B cell (primary cell): ENCODE data around the gene IL5RA. TPM values are rescaled to one million over a fixed set of nuclear protein-coding genes. Genes with fewer than 3 reads are reported as not detected.

ENCODE experiments used
- ATAC-seq: fragments of 200-7000 bp; cut with Tn5 transposase; one replicate; pipeline ENCODE4 v1.10.0; 2021; ENCODE audit warnings: low read depth, mild to moderate bottlenecking, moderate number of reproducible peaks, moderate library complexity
- CTCF ChIA-PET: fragments of 350-600 bp; sonication (Branson Sonifier 250); formaldehyde crosslinking; loops from one replicate; lab custom pipeline; 2021; ENCODE audit warnings: antibody characterized with exemption, inconsistent platforms; lab: Charles Lee
- POLR2A ChIA-PET: fragments of 350-600 bp; sonication (Branson Sonifier 250); formaldehyde crosslinking; loops from one replicate; lab custom pipeline; 2021; ENCODE audit warnings: antibody characterized with exemption; lab: Charles Lee
- DNase-seq: peaks from one replicate; pipeline ENCODE4 v3.0.0; 2013
- H2AFZ ChIP-seq: 2 replicates; pipeline ENCODE4 v1.6.1; 2012; ENCODE audit warnings: mild to moderate bottlenecking, low read depth, low read length; ENCODE audit not compliant: insufficient read depth, poor library complexity, severe bottlenecking
- H3K27ac ChIP-seq, 2 donors: 1 replicate in 1 of 2; 2 replicates in 1 of 2; pipeline ENCODE4 v1.5.1; 2012 to 2013; ENCODE audit warnings: low read length in 2 of 2, mild to moderate bottlenecking in 2 of 2, moderate library complexity in 1 of 2
- H3K27me3 ChIP-seq, 4 experiments: fragments of 200-600 bp in 1 of 4; sonication (generic) in 1 of 4; replicated peaks in 1 of 4; 1 replicate in 2 of 4; 2 replicates in 2 of 4; pipeline versions ENCODE4 v1.6.1 to v1.7.0; 2013 to 2016; ENCODE audit warnings: low read length in 3 of 4, mild to moderate bottlenecking in 2 of 4, mixed read lengths in 1 of 4, moderate library complexity in 1 of 4; ENCODE audit not compliant: insufficient read depth in 4 of 4, control insufficient read depth in 3 of 4; ENCODE audit errors: control extremely low read depth in 1 of 4
- H3K36me3 ChIP-seq, 2 experiments: replicated peaks in 1 of 2; 1 replicate in 1 of 2; 2 replicates in 1 of 2; pipeline versions ENCODE4 v1.6.1 to v1.7.1; 2013; ENCODE audit warnings: low read length in 1 of 2; ENCODE audit not compliant: insufficient read depth in 2 of 2, control insufficient read depth in 1 of 2; ENCODE audit errors: control extremely low read depth in 1 of 2, extremely low read depth in 1 of 2
- H3K4me1 ChIP-seq, 2 donors: fragments of 200-600 bp in 1 of 2; sonication (generic) in 1 of 2; 1 replicate in 1 of 2; 2 replicates in 1 of 2; pipeline versions ENCODE4 v1.5.1 to v1.6.1; 2013 to 2017; ENCODE audit warnings: low read length in 2 of 2; ENCODE audit not compliant: control insufficient read depth in 2 of 2, insufficient read depth in 2 of 2
- H3K4me2 ChIP-seq: replicated peaks from 2 replicates; pipeline ENCODE3; 2012; ENCODE audit warnings: mild to moderate bottlenecking, low read depth, low read length; ENCODE audit not compliant: poor library complexity, severe bottlenecking
- H3K4me3 ChIP-seq, 5 experiments: fragments of 200-600 bp in 1 of 5; sonication (generic) in 1 of 5; 1 replicate in 3 of 5; 2 replicates in 2 of 5; pipeline versions ENCODE4 v1.5.1 to v1.7.0; 2011 to 2016; ENCODE audit warnings: low read length in 4 of 5, mild to moderate bottlenecking in 4 of 5, low read depth in 2 of 5, control low read depth in 1 of 5, moderate library complexity in 1 of 5; ENCODE audit not compliant: insufficient read depth in 1 of 5; ENCODE audit errors: control extremely low read depth in 1 of 5, extremely low read depth in 1 of 5
- H3K79me2 ChIP-seq: fragments of 200-600 bp; sonication (generic); one replicate; pipeline ENCODE4 v1.6.0; 2016; ENCODE audit warnings: low read length; ENCODE audit not compliant: control insufficient read depth, insufficient read depth
- H3K9ac ChIP-seq: fragments of 200-600 bp; sonication (generic); 2 replicates; pipeline ENCODE4 v1.6.1; 2017; ENCODE audit warnings: mild to moderate bottlenecking, low read length, moderate library complexity
- H3K9me3 ChIP-seq, 3 donors: one replicate each; pipeline versions ENCODE4 v1.6.1 to v1.7.1; 2013; ENCODE audit warnings: low read length in 2 of 3; ENCODE audit not compliant: control insufficient read depth in 2 of 3, insufficient read depth in 1 of 3; ENCODE audit errors: control extremely low read depth in 1 of 3
- H4K20me1 ChIP-seq: 2 replicates; pipeline ENCODE4 v1.6.0; 2012; ENCODE audit warnings: mild to moderate bottlenecking, low read length; ENCODE audit not compliant: insufficient read depth, control insufficient read depth, poor library complexity, severe bottlenecking
- H3K27ac Mint-ChIP-seq: one replicate; pipeline ENCODE4 v1.8.0; 2021; ENCODE audit warnings: mixed read lengths
- H3K27me3 Mint-ChIP-seq: one replicate; pipeline ENCODE4 v1.8.0; 2021; ENCODE audit warnings: mixed read lengths
- H3K4me1 Mint-ChIP-seq: one replicate; pipeline ENCODE4 v1.8.0; 2021; ENCODE audit warnings: mixed read lengths
- H3K4me3 Mint-ChIP-seq: one replicate; pipeline ENCODE4 v1.8.0; 2021; ENCODE audit warnings: mixed read lengths
- H3K9me3 Mint-ChIP-seq: one replicate; pipeline ENCODE4 v1.8.0; 2022; ENCODE audit warnings: mixed read lengths; ENCODE audit not compliant: insufficient read depth
- CTCF ChIP-seq: fragments of 200-600 bp; IDR thresholded peaks from one replicate; pipeline ENCODE4 v1.8.0; 2022; ENCODE audit warnings: antibody characterized with exemption, mild to moderate bottlenecking
- EZH2 ChIP-seq: IDR thresholded peaks from 2 replicates; pipeline ENCODE4 v1.6.1; 2012; ENCODE audit warnings: borderline replicate concordance, low read depth, mild to moderate bottlenecking, moderate library complexity, low read length; ENCODE audit not compliant: insufficient read depth, poor library complexity, severe bottlenecking
- WGBS: methylation state at CpG from one replicate; pipeline ENCODE4 v1.1.5; 2013; ENCODE audit warnings: missing lambda C conversion rate; ENCODE audit not compliant: insufficient coverage; 5-methylcytosine and 5-hydroxymethylcytosine counted together
- intact Hi-C: fragments of 100-400 bp; cut with micrococcal nuclease; formaldehyde crosslinking; loops from one replicate; pipeline ENCODE4 v1.10.0; 2022
- polyA plus RNA-seq: library from polyadenylated mRNA; depleted of rRNA; stranded (reverse); fragments of >200 nt; gene quantifications from 2 replicates; pipeline ENCODE4 v1.2.3, GENCODE V29; 2012
- total RNA-seq, 2 donors: library from RNA; stranded (reverse); fragments of 120-200 nt in 1 of 2; gene quantifications; 1 replicate in 1 of 2; 2 replicates in 1 of 2; pipeline versions ENCODE4 v1.2.3 to v1.2.4, GENCODE V29; 2013 to 2022

IL5RA gene
- total and polyA plus RNA-seq, 2 donors (not counting 1 experiment from before 2014, with no cell fraction given), result 1.0 to 2.6 TPM

DNA sequence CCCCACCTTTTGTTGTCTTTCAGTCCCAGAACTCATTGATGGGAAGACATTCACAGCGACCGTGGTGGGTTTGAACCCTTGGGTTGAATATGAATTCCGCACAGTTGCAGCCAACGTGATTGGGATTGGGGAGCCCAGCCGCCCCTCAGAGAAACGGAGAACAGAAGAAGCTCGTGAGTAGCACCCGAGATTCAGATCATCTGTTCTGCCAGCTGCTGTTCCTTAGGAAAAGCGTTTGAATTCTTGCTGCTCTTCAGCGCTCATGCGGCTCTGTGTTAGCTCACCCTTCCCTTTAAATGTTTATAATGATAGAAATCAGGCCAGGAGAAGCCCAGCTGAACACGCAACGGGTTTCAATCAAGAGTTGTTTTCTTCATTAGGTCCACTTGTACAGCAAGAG lies 73.0 kb downstream of the IL5RA start:
- Histone ChIP-seq H3K27me3 (no peaks in the 10 kb centered on the region), H3K4me2 (no peak overlapping the region), H2AFZ (no peak overlapping the region), H3K9me3 (no peaks in the 10 kb centered on the region), H3K36me3 (no peaks in the 10 kb centered on the region), H3K9ac (no peak overlapping the region), H3K4me3 (no peak overlapping the region), H4K20me1 (no peaks in the 10 kb centered on the region), H3K79me2 (no peaks in the 10 kb centered on the region), H3K4me1 (no peaks in the 10 kb centered on the region), H3K27ac (no peak overlapping the region)
- Mint-ChIP-seq H3K27me3 (peaks cover 7% of the 10 kb centered on the region), H3K9me3 (no peaks in the 10 kb centered on the region), H3K27ac (no peak overlapping the region), H3K4me1 (no peaks in the 10 kb centered on the region), H3K4me3 (no peak overlapping the region)
- 90% methylated on average over 11 of the region's 13 CpGs for WGBS
- ATAC-seq, result no peak
- ChIA-PET POLR2A (no interaction called here), CTCF (no interaction called here)
- intact Hi-C loops, result no loop called here
- no peak for DNase-seq
- TF ChIP-seq EZH2 (no peak), CTCF (no peak)

GRCh38 chr3:3031326-3031725 lies 78.8 kb downstream of the IL5RA start:
- no peaks in the 10 kb centered on the region for H3K79me2 ChIP-seq
- intact Hi-C loops, result no loop called here
- WGBS, result 100% methylated on average over 1 of the region's 4 CpGs
- H3K27me3 Mint-ChIP-seq, result no peaks in the 10 kb centered on the region
- peaks cover 2% of the 10 kb centered on the region for H3K4me1 Mint-ChIP-seq
- no peak overlapping the region for H3K4me2 ChIP-seq
- no peaks in the 10 kb centered on the region for H3K27me3 ChIP-seq
- no peaks in the 10 kb centered on the region for H3K36me3 ChIP-seq
- H3K27ac Mint-ChIP-seq, result no peak overlapping the region
- ChIA-PET CTCF (no interaction called here), POLR2A (no interaction called here)
- no peak overlapping the region for H3K4me3 ChIP-seq
- H3K4me3 Mint-ChIP-seq, result no peak overlapping the region
- H3K9ac ChIP-seq, result no peak overlapping the region
- ATAC-seq (no peak), DNase-seq (no peak)
- TF ChIP-seq EZH2, result no peak
- TF ChIP-seq CTCF, result no peak
- H3K27ac ChIP-seq, result no peak overlapping the region
- H2AFZ ChIP-seq, result no peak overlapping the region
- no peaks in the 10 kb centered on the region for H4K20me1 ChIP-seq
- H3K9me3 ChIP-seq, result no peaks in the 10 kb centered on the region
- H3K4me1 ChIP-seq, result no peaks in the 10 kb centered on the region
- H3K9me3 Mint-ChIP-seq, result no peaks in the 10 kb centered on the region
